ENCODE data around the gene KCNJ6. TPM values are rescaled to one million over a fixed set of nuclear protein-coding genes. Genes with fewer than 3 reads are reported as not detected.

Gene KCNJ6
- total RNA-seq, 1 donor from 2014 or later, result 10.5 TPM

GRCh38 chr21:37564341-37564923 is 351.8 kb downstream of the KCNJ6 start:
- Mint-ChIP-seq H3K27ac (ENCODE audit: unreplicated experiment) (peak overlapping the region; percentile 84), H3K36me3 (ENCODE audit: unreplicated experiment) (no peaks in the 10 kb centered on the region), H3K27me3 (ENCODE audit: unreplicated experiment) (no peaks in the 10 kb centered on the region), H3K4me3 (ENCODE audit: unreplicated experiment) (peak overlapping the region; percentile 58), H3K4me1 (ENCODE audit: unreplicated experiment) (peaks cover 19% of the 10 kb centered on the region), H3K9me3 (ENCODE audit: unreplicated experiment) (no peaks in the 10 kb centered on the region)
- peak; percentile 92 for DNase-seq (ENCODE audit: extremely low spot score, unreplicated experiment)
- no peak for TF ChIP-seq CTCF (IDR thresholded peaks at IDR 0.05)

- Mint-ChIP-seq H3K9me3 (ENCODE audit: unreplicated experiment) (peaks cover 4% of the 10 kb centered on the region), H3K4me1 (ENCODE audit: unreplicated experiment) (peaks cover 19% of the 10 kb centered on the region), H3K36me3 (ENCODE audit: unreplicated experiment) (no peaks in the 10 kb centered on the region), H3K27me3 (ENCODE audit: unreplicated experiment) (no peaks in the 10 kb centered on the region), H3K27ac (ENCODE audit: unreplicated experiment) (peak overlapping the region; percentile 84), H3K4me3 (ENCODE audit: unreplicated experiment) (peak overlapping the region; percentile 58)
- peak; percentile 79 for DNase-seq (ENCODE audit: extremely low spot score, unreplicated experiment)
- TF ChIP-seq CTCF (IDR thresholded peaks at IDR 0.05), result no peak
Observed at GRCh38 chr21:37563641-37564340, 352.5 kb downstream of the KCNJ6 start.

GRCh38 chr21:37562920-37563640 is 353.2 kb downstream of the KCNJ6 start:
- Mint-ChIP-seq H3K4me1 (ENCODE audit: unreplicated experiment) (peaks cover 19% of the 10 kb centered on the region), H3K9me3 (ENCODE audit: unreplicated experiment) (peaks cover 10% of the 10 kb centered on the region), H3K36me3 (ENCODE audit: unreplicated experiment) (no peaks in the 10 kb centered on the region), H3K27me3 (ENCODE audit: unreplicated experiment) (no peaks in the 10 kb centered on the region), H3K27ac (ENCODE audit: unreplicated experiment) (no peak overlapping the region), H3K4me3 (ENCODE audit: unreplicated experiment) (no peak overlapping the region)
- DNase-seq (ENCODE audit: extremely low spot score, unreplicated experiment), result peak; percentile 83
- TF ChIP-seq CTCF (IDR thresholded peaks at IDR 0.05), result no peak

GRCh38 chr21:37561941-37562919 is 354.0 kb downstream of the KCNJ6 start:
- Mint-ChIP-seq H3K36me3 (ENCODE audit: unreplicated experiment) (no peaks in the 10 kb centered on the region), H3K27me3 (ENCODE audit: unreplicated experiment) (no peaks in the 10 kb centered on the region), H3K9me3 (ENCODE audit: unreplicated experiment) (peaks cover 10% of the 10 kb centered on the region), H3K4me3 (ENCODE audit: unreplicated experiment) (no peak overlapping the region), H3K27ac (ENCODE audit: unreplicated experiment) (no peak overlapping the region), H3K4me1 (ENCODE audit: unreplicated experiment) (peaks cover 19% of the 10 kb centered on the region)
- peak; percentile 46 for DNase-seq (ENCODE audit: extremely low spot score, unreplicated experiment)
- TF ChIP-seq CTCF (IDR thresholded peaks at IDR 0.05), result no peak

Measured in osteocyte (in vitro differentiated cells).